ENCODE measurements around the gene HERC2.
"Not testable (repeated sequence)": the region's sequence is repeated elsewhere in the genome, so short reads cannot be mapped to it uniquely, and the experiment has no call there.

HERC2 gene

GRCh38 chr15:28289694-28290463 is 32.1 kb downstream of the HERC2 start:
- Histone ChIP-seq H3K27me3 (ENCODE audit: insufficient read depth, low read length, poor library complexity) (no peaks in the 10 kb centered on the region), H4K20me1 (ENCODE audit: insufficient read depth, low read length) (no peaks in the 10 kb centered on the region), H3K36me3 (ENCODE audit: insufficient read depth, low read length) (peaks cover 26% of the 10 kb centered on the region), H3K4me3 (ENCODE audit: low read depth in 1 of 2, low read length in 2 of 2) (no peak overlapping the region), H3K4me1 (ENCODE audit: insufficient read depth, low read length) (no peaks in the 10 kb centered on the region), H3K79me2 (ENCODE audit: insufficient read depth, low read length) (peaks cover 11% of the 10 kb centered on the region; the same call in 1 of the 2 replicates), H3K27ac (ENCODE audit: low read length) (no peak overlapping the region), H3K9ac (ENCODE audit: low read depth, low read length) (no peak overlapping the region), H3K4me2 (ENCODE audit: insufficient read depth, low read length) (no peak overlapping the region), H2AFZ (ENCODE audit: low read depth, low read length) (no peak overlapping the region), H3K9me3 (ENCODE audit: insufficient read depth, low read length, severe bottlenecking) (peaks cover 5% of the 10 kb centered on the region)
- DNase-seq (no peak), ATAC-seq (ENCODE audit: insufficient read depth, low read depth) (no peak)
- TF ChIP-seq CTCF (IDR thresholded peaks at IDR 0.05; ENCODE audit: borderline replicate concordance, extremely low read depth, low read length, poor library complexity, severe bottlenecking) (no peak), EZH2 (IDR thresholded peaks at IDR 0.05; ENCODE audit: borderline replicate concordance, low read depth, low read length, severe bottlenecking) (no peak)

GRCh38 chr15:28288830-28289693 is 32.9 kb downstream of the HERC2 start:
- Histone ChIP-seq H3K79me2 (ENCODE audit: insufficient read depth, low read length) (peaks cover 19% of the 10 kb centered on the region), H3K36me3 (ENCODE audit: insufficient read depth, low read length) (peaks cover 28% of the 10 kb centered on the region)
- H3K9me3 ChIP-seq (ENCODE audit: insufficient read depth, low read length, severe bottlenecking); H3K4me3 ChIP-seq (ENCODE audit: low read depth in 1 of 2, low read length in 2 of 2); H3K27ac ChIP-seq (ENCODE audit: low read length); H2AFZ ChIP-seq (ENCODE audit: low read depth, low read length); ATAC-seq (ENCODE audit: insufficient read depth, low read depth); DNase-seq; H3K4me1 ChIP-seq (ENCODE audit: insufficient read depth, low read length); H3K27me3 ChIP-seq (ENCODE audit: insufficient read depth, low read length, poor library complexity); H4K20me1 ChIP-seq (ENCODE audit: insufficient read depth, low read length); H3K4me2 ChIP-seq (ENCODE audit: insufficient read depth, low read length); H3K9ac ChIP-seq (ENCODE audit: low read depth, low read length): not testable (repeated sequence)

- not testable (repeated sequence) for H3K4me1 ChIP-seq (ENCODE audit: insufficient read depth, low read length); H3K9ac ChIP-seq (ENCODE audit: low read depth, low read length); H3K27me3 ChIP-seq (ENCODE audit: insufficient read depth, low read length, poor library complexity); H3K27ac ChIP-seq (ENCODE audit: low read length); H3K4me3 ChIP-seq (ENCODE audit: low read depth in 1 of 2, low read length in 2 of 2); DNase-seq; ATAC-seq (ENCODE audit: insufficient read depth, low read depth); H4K20me1 ChIP-seq (ENCODE audit: insufficient read depth, low read length); H2AFZ ChIP-seq (ENCODE audit: low read depth, low read length); H3K4me2 ChIP-seq (ENCODE audit: insufficient read depth, low read length); H3K9me3 ChIP-seq (ENCODE audit: insufficient read depth, low read length, severe bottlenecking)
- Histone ChIP-seq H3K79me2 (ENCODE audit: insufficient read depth, low read length) (peaks cover 35% of the 10 kb centered on the region), H3K36me3 (ENCODE audit: insufficient read depth, low read length) (peaks cover 34% of the 10 kb centered on the region)
These were observed 35.3 kb downstream of the HERC2 start for GRCh38 chr15:28286659-28287058.

GRCh38 chr15:28286031-28286430 is 35.9 kb downstream of the HERC2 start:
- Histone ChIP-seq H3K4me1 (ENCODE audit: insufficient read depth, low read length) (no peaks in the 10 kb centered on the region), H2AFZ (ENCODE audit: low read depth, low read length) (no peak overlapping the region), H3K36me3 (ENCODE audit: insufficient read depth, low read length) (peaks cover 28% of the 10 kb centered on the region), H3K4me3 (ENCODE audit: low read depth in 1 of 2, low read length in 2 of 2) (no peak overlapping the region), H3K9me3 (ENCODE audit: insufficient read depth, low read length, severe bottlenecking) (peaks cover 3% of the 10 kb centered on the region), H3K79me2 (ENCODE audit: insufficient read depth, low read length) (peaks cover 36% of the 10 kb centered on the region), H3K4me2 (ENCODE audit: insufficient read depth, low read length) (no peak overlapping the region), H4K20me1 (ENCODE audit: insufficient read depth, low read length) (peaks cover 3% of the 10 kb centered on the region; the same call in 1 of the 2 replicates), H3K27ac (ENCODE audit: low read length) (no peak overlapping the region), H3K9ac (ENCODE audit: low read depth, low read length) (no peak overlapping the region), H3K27me3 (ENCODE audit: insufficient read depth, low read length, poor library complexity) (no peaks in the 10 kb centered on the region)
- no peak for DNase-seq
- TF ChIP-seq CTCF (IDR thresholded peaks at IDR 0.05; ENCODE audit: borderline replicate concordance, extremely low read depth, low read length, poor library complexity, severe bottlenecking) (no peak), EZH2 (IDR thresholded peaks at IDR 0.05; ENCODE audit: borderline replicate concordance, low read depth, low read length, severe bottlenecking) (no peak)
- no peak for ATAC-seq (ENCODE audit: insufficient read depth, low read depth)

All from DND-41 (cell line).